Osteocyte (in vitro differentiated cells): Measurements from ENCODE around the gene GFRA4. TPM values are rescaled to one million over a fixed set of nuclear protein-coding genes. Genes with fewer than 3 reads are reported as not detected.

Experiments
- DNase-seq: peaks from one replicate; pipeline ENCODE4 v3.0.0; 2021; ENCODE audit warnings: mixed read lengths; ENCODE audit not compliant: unreplicated experiment; ENCODE audit errors: extremely low spot score
- H3K27ac Mint-ChIP-seq: one replicate; pipeline ENCODE4 v1.8.0; 2021; ENCODE audit warnings: mild to moderate bottlenecking, mixed read lengths; ENCODE audit not compliant: unreplicated experiment
- H3K27me3 Mint-ChIP-seq: one replicate; pipeline ENCODE4 v1.8.0; 2021; ENCODE audit warnings: mixed read lengths; ENCODE audit not compliant: unreplicated experiment
- H3K36me3 Mint-ChIP-seq: one replicate; pipeline ENCODE4 v1.8.0; 2021; ENCODE audit warnings: mixed read lengths; ENCODE audit not compliant: unreplicated experiment
- H3K4me1 Mint-ChIP-seq: one replicate; pipeline ENCODE4 v1.8.0; 2021; ENCODE audit warnings: mixed read lengths; ENCODE audit not compliant: unreplicated experiment
- H3K4me3 Mint-ChIP-seq: one replicate; pipeline ENCODE4 v1.8.0; 2021; ENCODE audit warnings: mild to moderate bottlenecking, moderate library complexity, mixed read lengths; ENCODE audit not compliant: unreplicated experiment
- H3K9me3 Mint-ChIP-seq: one replicate; pipeline ENCODE4 v1.8.0; 2021; ENCODE audit warnings: mixed read lengths; ENCODE audit not compliant: unreplicated experiment
- CTCF ChIP-seq: fragments of 200-600 bp; sonication (generic); IDR thresholded peaks from 2 replicates; pipeline ENCODE4 v1.5.0; 2021; ENCODE audit warnings: antibody characterized with exemption, mild to moderate bottlenecking, moderate library complexity
- total RNA-seq: library from RNA; stranded (reverse); gene quantifications from 2 replicates; pipeline ENCODE4 v1.2.1, GENCODE V29; 2021

The GFRA4 gene
- total RNA-seq, 1 donor from 2014 or later, result not detected

- no peaks in the 10 kb centered on the region for H3K9me3 Mint-ChIP-seq
- no peak overlapping the region for H3K27ac Mint-ChIP-seq
- TF ChIP-seq CTCF, result no peak
- DNase-seq, result no peak
- peaks cover 3% of the 10 kb centered on the region for H3K27me3 Mint-ChIP-seq
- no peak overlapping the region for H3K4me3 Mint-ChIP-seq
- no peaks in the 10 kb centered on the region for H3K36me3 Mint-ChIP-seq
- peaks cover 10% of the 10 kb centered on the region for H3K4me1 Mint-ChIP-seq
Observed at GRCh38 chr20:3669710-3670367, 6.6 kb upstream of the GFRA4 start.

- H3K4me3 Mint-ChIP-seq, result no peak overlapping the region
- peaks cover 10% of the 10 kb centered on the region for H3K4me1 Mint-ChIP-seq
- H3K36me3 Mint-ChIP-seq, result no peaks in the 10 kb centered on the region
- TF ChIP-seq CTCF, result no peak
- H3K27ac Mint-ChIP-seq, result no peak overlapping the region
- H3K27me3 Mint-ChIP-seq, result peaks cover 4% of the 10 kb centered on the region
- DNase-seq, result no peak
- no peaks in the 10 kb centered on the region for H3K9me3 Mint-ChIP-seq
Observed at GRCh38 chr20:3667434-3668037, 4.3 kb upstream of the GFRA4 start.

- TF ChIP-seq CTCF, result no peak
- H3K27ac Mint-ChIP-seq, result no peak overlapping the region
- H3K4me1 Mint-ChIP-seq, result peaks cover 6% of the 10 kb centered on the region
- H3K27me3 Mint-ChIP-seq, result peaks cover 12% of the 10 kb centered on the region
- H3K36me3 Mint-ChIP-seq, result no peaks in the 10 kb centered on the region
- DNase-seq, result no peak
- H3K9me3 Mint-ChIP-seq, result no peaks in the 10 kb centered on the region
- no peak overlapping the region for H3K4me3 Mint-ChIP-seq
Observed at GRCh38 chr20:3663858-3664257, 659 bp upstream of the GFRA4 start.

GRCh38 chr20:3661814-3662665 is 1.2 kb downstream of the GFRA4 start:
- H3K27ac Mint-ChIP-seq, result no peak overlapping the region
- no peak overlapping the region for H3K4me3 Mint-ChIP-seq
- TF ChIP-seq CTCF, result no peak
- H3K9me3 Mint-ChIP-seq, result no peaks in the 10 kb centered on the region
- H3K4me1 Mint-ChIP-seq, result peaks cover 9% of the 10 kb centered on the region
- H3K27me3 Mint-ChIP-seq, result peaks cover 12% of the 10 kb centered on the region
- H3K36me3 Mint-ChIP-seq, result no peaks in the 10 kb centered on the region
- DNase-seq, result no peak
